ENCODE data around the gene SLAIN2. TPM values are rescaled to one million over a fixed set of nuclear protein-coding genes. Genes with fewer than 3 reads are reported as not detected.
"Not testable (repeated sequence)": the region's sequence is repeated elsewhere in the genome, so short reads cannot be mapped to it uniquely, and the experiment has no call there.

The SLAIN2 gene
- 59.6 TPM for polyA plus RNA-seq (2012; ENCODE audit: insufficient read depth, insufficient read length)

- DNase-seq (ENCODE audit: low read depth, low spot score): peak; percentile 83
- peak within 1 kb of the TSS; percentile 74 for H3K4me3 ChIP-seq (ENCODE audit: low read length)
These were observed at the start of gene SLAIN2 for GRCh38 chr4:48340965-48341775. Gene SLAIN2 (plus strand): TSS chr4:48341529. CDS start chr4:48341740, 211 bp downstream.

- H3K4me3 ChIP-seq (ENCODE audit: low read length); DNase-seq (ENCODE audit: low read depth, low spot score): not testable (repeated sequence)
These were observed 49.0 kb upstream of the SLAIN2 start for GRCh38 chr4:48292218-48292790.

- no peak for DNase-seq (ENCODE audit: low read depth, low spot score)
These were observed 46.2 kb upstream of the SLAIN2 start for GRCh38 chr4:48295116-48295515.

GRCh38 chr4:48296365-48296764 lies 45.0 kb upstream of the SLAIN2 start:
- H3K4me3 ChIP-seq (ENCODE audit: low read length): no peak overlapping the region
- no peak for DNase-seq (ENCODE audit: low read depth, low spot score)

More at GRCh38 chr4:48295116-48295515, 46.2 kb upstream of the SLAIN2 start:
- H3K4me3 ChIP-seq (ENCODE audit: low read length): no peak overlapping the region

GRCh38 chr4:48297256-48297846 lies 44.0 kb upstream of the SLAIN2 start:
- no peak overlapping the region for H3K4me3 ChIP-seq (ENCODE audit: low read length)
- DNase-seq (ENCODE audit: low read depth, low spot score): no peak

- no peak overlapping the region for H3K4me3 ChIP-seq (ENCODE audit: low read length)
- DNase-seq (ENCODE audit: low read depth, low spot score): no peak
These were observed 41.8 kb upstream of the SLAIN2 start for GRCh38 chr4:48299560-48299959.

- no peak overlapping the region for H3K4me3 ChIP-seq (ENCODE audit: low read length)
- DNase-seq (ENCODE audit: low read depth, low spot score): no peak
These were observed 41.3 kb upstream of the SLAIN2 start for GRCh38 chr4:48300004-48300403.

- DNase-seq (ENCODE audit: low read depth, low spot score): no peak
- no peak overlapping the region for H3K4me3 ChIP-seq (ENCODE audit: low read length)
These were observed 35.8 kb upstream of the SLAIN2 start for GRCh38 chr4:48305508-48305907.

GRCh38 chr4:48307528-48307927 lies 33.8 kb upstream of the SLAIN2 start:
- no peak for DNase-seq (ENCODE audit: low read depth, low spot score)
- no peak overlapping the region for H3K4me3 ChIP-seq (ENCODE audit: low read length)

- H3K4me3 ChIP-seq (ENCODE audit: low read length): no peak overlapping the region
- DNase-seq (ENCODE audit: low read depth, low spot score): no peak
These were observed 32.4 kb upstream of the SLAIN2 start for GRCh38 chr4:48308901-48309300.

GRCh38 chr4:48311896-48312295 lies 29.4 kb upstream of the SLAIN2 start:
- no peak overlapping the region for H3K4me3 ChIP-seq (ENCODE audit: low read length)
- DNase-seq (ENCODE audit: low read depth, low spot score): no peak

- not testable (repeated sequence) for DNase-seq (ENCODE audit: low read depth, low spot score); H3K4me3 ChIP-seq (ENCODE audit: low read length)
These were observed 26.6 kb upstream of the SLAIN2 start for GRCh38 chr4:48314746-48315145.

- H3K4me3 ChIP-seq (ENCODE audit: low read length): no peak overlapping the region
- DNase-seq (ENCODE audit: low read depth, low spot score): peak; percentile 46
These were observed 25.4 kb upstream of the SLAIN2 start for GRCh38 chr4:48315728-48316630.

- H3K4me3 ChIP-seq (ENCODE audit: low read length): no peak overlapping the region
- DNase-seq (ENCODE audit: low read depth, low spot score): no peak
These were observed 20.0 kb upstream of the SLAIN2 start for GRCh38 chr4:48321312-48321711.

- no peak overlapping the region for H3K4me3 ChIP-seq (ENCODE audit: low read length)
- DNase-seq (ENCODE audit: low read depth, low spot score): no peak
These were observed 19.3 kb upstream of the SLAIN2 start for GRCh38 chr4:48322063-48322462.

GRCh38 chr4:48324281-48324680 lies 17.0 kb upstream of the SLAIN2 start:
- DNase-seq (ENCODE audit: low read depth, low spot score): no peak
- H3K4me3 ChIP-seq (ENCODE audit: low read length): no peak overlapping the region

GRCh38 chr4:48329193-48329592 lies 12.1 kb upstream of the SLAIN2 start:
- H3K4me3 ChIP-seq (ENCODE audit: low read length): no peak overlapping the region

GRCh38 chr4:48329976-48330375 lies 11.4 kb upstream of the SLAIN2 start:
- H3K4me3 ChIP-seq (ENCODE audit: low read length): no peak overlapping the region

More at GRCh38 chr4:48329193-48329592, 12.1 kb upstream of the SLAIN2 start:
- DNase-seq (ENCODE audit: low read depth, low spot score): no peak

More at GRCh38 chr4:48329976-48330375, 11.4 kb upstream of the SLAIN2 start:
- DNase-seq (ENCODE audit: low read depth, low spot score): no peak

Measured in Jurkat, Clone E6-1 (cell line).